ENCODE results near the gene KRTAP2-1.
"Not testable (repeated sequence)": the region's sequence is repeated elsewhere in the genome, so short reads cannot be mapped to it uniquely, and the experiment has no call there.

DNA sequence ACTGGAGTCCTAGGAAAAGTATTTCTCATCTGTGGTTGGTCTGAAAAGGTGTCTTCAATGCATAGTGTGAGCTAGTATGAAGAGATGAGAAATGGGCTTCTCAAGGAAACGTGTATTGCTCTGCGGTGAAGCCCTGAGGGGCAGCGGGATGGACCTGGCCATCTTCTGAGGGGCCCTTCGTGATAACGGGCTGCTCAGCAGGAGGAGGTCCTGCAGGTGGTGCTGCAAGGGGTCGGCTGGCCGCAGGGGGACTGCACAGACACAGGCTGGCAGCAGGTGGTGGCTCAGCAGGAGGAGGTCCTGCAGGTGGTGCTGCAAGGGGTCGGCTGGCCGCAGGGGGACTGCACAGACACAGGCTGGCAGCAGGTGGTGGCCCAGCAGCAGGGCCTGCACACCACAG lies 7.4 kb upstream of the KRTAP2-1 start:
- TF ChIP-seq, protein P1, sequence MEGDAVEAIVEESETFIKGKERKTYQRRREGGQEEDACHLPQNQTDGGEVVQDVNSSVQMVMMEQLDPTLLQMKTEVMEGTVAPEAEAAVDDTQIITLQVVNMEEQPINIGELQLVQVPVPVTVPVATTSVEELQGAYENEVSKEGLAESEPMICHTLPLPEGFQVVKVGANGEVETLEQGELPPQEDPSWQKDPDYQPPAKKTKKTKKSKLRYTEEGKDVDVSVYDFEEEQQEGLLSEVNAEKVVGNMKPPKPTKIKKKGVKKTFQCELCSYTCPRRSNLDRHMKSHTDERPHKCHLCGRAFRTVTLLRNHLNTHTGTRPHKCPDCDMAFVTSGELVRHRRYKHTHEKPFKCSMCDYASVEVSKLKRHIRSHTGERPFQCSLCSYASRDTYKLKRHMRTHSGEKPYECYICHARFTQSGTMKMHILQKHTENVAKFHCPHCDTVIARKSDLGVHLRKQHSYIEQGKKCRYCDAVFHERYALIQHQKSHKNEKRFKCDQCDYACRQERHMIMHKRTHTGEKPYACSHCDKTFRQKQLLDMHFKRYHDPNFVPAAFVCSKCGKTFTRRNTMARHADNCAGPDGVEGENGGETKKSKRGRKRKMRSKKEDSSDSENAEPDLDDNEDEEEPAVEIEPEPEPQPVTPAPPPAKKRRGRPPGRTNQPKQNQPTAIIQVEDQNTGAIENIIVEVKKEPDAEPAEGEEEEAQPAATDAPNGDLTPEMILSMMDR (IDR thresholded peaks at IDR 0.05), result not testable (repeated sequence)
- not testable (repeated sequence) for TF ChIP-seq EZH2 (IDR thresholded peaks at IDR 0.05; ENCODE audit: borderline replicate concordance, insufficient read depth, low read depth, low read length, poor library complexity, severe bottlenecking)
